Measurements from ENCODE around the gene STX18.

STX18 gene

DNA sequence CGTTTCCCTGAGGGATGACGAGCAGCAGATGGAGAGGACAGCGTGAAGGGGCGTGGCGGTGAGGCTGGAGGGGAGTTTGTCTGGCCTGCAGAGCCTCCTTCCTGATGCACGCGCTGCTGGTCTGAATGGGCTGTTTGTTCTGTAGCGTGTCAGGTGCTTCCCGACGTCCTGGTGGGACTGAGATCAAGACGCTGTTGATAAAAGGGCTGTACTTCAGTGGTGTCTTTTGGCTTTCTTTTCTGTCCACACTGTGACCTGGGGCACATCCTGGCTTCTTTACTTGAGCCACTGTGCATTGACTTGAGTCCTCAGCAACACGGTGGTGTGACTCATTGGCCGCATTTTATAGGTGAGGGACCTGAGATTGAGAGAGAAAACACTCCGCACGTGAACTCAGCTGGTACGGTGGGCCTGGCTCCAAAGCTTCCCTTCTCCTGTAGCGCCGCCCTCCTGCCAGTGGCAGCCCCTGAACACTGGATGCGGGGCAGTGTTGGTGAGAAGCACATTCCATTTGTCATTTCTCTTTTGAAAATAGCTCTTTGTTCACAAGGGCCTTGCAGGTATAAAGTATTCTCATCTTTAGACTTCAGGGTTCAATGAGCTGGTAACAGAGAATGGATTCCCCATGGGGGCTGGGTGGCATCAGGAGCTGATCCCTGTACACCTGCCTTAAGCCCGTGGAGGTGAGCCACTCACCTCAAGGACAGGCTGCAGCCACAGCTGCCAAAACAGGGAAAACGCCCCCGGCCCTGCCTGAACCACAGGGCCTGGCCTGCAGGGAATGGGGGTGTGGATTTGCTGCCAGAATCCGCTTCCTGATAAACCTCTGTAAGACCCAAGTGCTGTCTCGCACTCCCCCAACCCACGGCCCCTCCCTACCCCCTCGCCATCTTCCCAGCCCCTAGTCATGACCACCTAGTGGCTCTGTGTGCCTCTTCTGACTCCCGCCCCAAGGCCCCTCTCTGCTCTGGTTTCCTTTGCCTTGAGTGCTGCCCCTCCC is 125.7 kb downstream of the STX18 start:
- no peak for DNase-seq

DNA sequence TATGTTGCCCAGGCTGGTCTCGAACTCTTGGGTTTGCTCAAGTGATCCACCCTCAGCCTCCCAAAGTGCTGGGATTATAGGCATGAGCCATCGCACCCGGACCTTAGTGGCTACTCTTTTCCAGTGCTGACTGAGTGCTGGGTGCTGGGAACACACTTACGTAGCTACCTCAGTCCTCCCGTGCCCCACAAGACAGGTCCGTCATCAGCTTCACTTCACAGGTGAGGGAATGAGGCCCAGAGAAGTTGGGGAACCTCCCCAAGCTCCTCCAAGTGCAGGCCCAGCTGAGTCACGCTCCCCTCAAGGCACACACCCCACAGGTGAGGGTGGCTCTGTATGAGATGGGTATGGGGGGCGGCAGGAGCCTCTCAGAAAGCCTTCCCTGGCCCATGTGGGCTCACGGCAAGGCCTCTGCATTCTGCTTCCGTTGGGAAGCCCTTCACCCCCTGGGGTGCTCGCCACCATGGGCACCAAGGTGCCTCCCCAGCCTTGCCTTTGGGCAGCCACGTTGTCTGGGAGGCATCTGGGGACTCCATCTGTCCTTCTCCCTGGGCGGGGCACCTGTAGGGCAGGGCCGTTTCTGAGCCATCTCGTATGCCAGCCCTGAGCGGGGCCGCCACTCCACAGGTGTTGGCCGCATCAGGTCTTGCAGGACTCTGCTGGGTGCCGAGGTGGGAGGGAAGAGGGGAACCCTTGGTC is 126.6 kb downstream of the STX18 start:
- no peak for DNase-seq

DNA sequence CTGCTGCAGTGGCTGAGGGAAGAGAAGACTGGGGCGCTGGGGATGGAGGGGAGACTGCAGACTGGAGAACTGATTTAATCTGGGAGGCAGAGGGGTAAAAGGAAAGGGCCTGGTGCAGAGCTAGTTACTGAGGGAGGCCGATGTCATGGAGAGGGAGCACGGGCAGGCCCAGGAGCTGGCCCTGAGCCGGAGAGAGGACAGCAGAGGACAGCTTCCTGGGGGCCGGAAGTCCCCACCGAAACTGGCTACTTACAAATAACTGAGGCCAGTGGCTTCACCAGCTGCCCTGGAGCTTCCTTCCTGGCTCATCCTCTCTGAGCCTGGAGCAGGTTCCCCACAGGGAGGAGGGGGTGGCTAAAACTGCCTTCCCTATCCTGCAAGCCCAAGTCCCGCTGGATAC is 128.0 kb downstream of the STX18 start:
- DNase-seq, result no peak

DNA sequence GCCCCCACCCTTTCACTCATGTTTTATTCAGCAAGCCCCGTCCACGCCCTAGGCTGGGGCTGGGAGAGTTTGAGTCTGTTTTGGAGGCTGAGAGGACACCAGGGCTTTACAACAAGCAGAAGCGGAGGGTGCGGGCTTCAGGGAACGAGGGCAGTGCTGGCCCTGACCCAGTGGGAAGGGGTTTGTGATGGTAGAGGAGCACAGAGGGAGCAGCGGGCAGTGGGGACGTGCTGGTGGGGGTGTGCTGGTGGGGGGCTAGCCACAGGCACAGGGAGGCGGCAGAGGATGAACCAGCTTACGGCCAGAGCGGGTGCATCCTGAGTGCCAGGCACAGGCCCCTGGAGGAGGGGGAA is 128.5 kb downstream of the STX18 start:
- no peak for DNase-seq

DNA sequence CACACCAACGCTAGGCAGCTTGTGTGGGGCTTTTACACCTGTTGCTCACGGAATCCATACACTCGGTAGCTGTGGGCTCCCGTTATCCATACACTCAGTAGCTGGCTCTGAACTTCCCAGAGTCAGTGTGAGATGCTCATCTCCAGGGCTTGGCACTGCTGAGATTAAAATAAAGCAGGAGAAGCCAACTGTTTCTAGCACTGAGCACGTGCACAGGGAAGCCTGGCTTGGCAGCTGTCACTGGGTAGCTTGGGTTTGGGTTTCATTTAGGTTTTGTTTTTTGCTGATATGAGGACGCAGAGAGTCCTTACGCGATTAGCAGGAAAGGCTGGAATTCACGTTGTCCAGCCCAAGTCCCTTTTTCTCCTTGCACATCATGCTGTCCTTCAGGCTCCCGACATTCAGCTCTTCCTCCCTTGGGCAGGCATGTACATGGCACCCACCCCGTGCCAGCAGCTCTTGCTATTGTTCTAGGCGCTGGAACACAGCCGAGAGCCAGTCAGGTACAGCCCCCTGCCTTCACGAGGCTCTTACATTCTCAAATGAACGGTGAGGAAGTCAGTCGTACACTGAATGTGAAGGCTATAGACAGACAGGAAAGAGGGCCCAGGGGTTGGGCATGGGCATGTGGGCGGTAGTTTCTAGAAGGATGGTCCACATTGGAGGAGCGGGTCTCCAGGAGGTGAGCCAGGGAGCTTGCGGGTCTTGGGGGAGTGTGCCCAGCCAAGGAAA is 129.0 kb downstream of the STX18 start:
- no peak for DNase-seq

DNA sequence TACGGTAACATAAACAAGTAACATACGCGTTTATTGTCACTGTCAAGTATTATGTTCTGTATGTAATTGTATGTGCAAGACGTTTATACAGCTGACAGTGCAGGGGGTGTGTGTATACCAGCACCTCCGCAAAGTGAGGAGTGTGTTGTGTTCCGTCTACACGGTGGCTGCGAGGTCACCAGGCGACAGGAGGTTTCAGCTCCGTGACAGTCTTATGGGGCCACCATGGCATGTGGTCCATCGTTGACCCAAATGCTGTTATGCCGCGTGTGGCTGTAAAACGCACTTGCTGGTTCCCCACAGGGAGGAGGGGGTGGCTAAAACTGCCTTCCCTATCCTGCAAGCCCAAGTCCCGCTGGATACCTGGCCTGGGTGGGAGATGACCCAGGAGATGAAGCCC is 129.9 kb downstream of the STX18 start:
- no peak for DNase-seq

DNA sequence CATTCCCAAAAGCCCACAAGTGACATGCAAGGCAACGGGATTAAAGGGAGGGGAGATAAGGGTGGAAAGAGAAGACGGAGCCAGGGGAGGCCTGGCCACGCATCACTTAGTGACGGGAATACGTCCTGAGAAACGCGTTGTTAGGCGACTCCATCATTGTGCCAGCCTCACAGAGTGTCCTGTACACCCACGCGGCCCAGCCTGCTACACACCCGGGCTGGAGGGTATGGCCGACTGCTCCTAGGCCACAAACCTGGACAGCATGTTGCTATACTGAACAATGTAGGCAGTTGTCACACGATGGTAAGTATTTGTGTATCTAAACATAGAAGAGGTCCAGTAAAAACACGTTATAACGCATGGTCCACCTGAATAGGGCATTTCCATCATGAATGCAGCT is 131.6 kb downstream of the STX18 start:
- DNase-seq, result no peak

DNA sequence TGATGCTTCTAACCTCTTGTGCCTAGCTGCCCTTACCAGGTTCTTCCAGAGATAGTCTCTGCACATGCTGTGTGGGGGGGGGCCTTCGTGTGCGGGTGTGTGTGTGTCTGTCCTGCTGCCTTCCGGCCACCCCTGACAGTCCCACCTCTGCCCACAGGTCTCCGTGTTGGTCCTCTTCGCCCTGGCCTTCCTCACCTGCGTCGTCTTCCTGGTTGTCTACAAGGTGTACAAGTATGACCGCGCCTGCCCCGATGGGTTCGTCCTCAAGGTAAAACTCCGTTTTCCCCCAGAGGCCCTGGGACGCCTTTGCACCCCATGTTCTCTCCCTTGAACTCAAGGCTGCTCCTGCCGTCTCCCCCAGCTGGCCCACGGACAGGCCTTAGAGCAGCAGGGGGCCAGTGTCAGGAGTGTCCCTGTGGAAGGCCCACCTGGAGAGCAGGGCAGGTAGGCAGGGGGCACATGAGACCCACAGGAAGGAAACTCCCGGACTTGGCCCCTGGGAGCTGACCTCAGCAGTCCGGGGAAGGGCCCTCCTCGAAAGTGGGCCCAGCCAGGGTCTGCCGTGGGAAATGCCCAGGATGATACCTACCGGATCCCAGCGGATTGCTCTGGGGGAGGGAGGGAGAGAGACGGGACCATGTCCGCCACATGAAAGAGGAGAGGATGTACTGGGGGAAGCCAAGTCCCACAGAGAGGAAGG is 132.3 kb downstream of the STX18 start:
- DNase-seq, result no peak

DNA sequence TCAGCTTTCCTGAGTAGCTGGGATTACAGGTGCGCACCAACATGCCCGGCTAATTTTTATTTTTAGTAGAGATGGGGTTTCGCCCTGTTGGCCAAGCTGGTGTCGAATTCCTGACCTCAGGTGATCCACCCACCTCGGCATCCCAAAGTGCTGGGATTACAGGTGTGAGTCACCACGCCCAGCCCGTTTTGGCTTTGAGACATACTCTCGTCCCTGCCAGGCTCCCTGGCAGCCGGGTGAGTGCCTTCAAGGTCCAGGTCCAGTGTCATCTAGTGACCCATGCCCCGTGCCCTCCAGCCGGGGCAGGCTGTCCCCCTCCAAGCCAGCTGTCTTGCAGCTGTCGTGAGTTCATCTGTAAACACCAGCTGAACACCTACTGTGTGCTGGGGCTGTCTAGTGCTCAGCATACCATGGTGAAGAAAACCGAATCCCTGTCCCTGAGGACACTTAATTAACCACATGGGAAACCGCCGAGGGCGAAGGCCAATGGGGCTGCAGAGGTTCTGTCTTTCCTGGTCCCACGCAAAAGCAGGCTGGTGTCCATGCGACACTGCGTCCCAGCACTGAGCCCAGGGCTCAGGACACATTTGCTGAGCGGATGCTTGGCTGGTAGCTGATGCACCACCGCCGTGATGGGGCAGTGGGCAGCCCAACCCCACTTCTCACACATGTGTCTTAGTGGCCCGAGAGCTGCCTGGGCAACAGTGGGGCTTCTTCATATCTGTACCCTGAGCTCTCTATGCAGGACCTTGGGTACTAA is 133.1 kb downstream of the STX18 start:
- DNase-seq, result no peak

DNA sequence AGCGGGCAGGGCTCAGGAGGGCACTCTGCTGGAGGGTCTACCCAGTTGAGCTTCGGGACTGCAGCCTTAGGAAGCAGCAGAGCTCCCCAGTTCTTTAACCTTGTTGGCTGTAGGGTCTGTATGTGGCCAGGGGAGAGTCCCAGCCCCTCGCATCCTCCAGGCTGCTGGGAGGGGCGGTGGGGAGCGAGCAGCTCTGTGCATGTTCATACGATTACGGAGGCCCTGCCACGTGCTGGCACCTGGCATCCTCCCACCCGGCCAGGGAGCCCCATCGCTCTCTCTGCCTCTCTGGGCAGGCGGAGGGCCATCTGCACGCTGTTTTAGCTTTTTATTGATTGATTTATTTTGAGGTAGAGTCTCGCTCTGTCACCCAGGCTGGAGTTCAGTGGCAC is 133.7 kb downstream of the STX18 start:
- DNase-seq, result no peak

DNA sequence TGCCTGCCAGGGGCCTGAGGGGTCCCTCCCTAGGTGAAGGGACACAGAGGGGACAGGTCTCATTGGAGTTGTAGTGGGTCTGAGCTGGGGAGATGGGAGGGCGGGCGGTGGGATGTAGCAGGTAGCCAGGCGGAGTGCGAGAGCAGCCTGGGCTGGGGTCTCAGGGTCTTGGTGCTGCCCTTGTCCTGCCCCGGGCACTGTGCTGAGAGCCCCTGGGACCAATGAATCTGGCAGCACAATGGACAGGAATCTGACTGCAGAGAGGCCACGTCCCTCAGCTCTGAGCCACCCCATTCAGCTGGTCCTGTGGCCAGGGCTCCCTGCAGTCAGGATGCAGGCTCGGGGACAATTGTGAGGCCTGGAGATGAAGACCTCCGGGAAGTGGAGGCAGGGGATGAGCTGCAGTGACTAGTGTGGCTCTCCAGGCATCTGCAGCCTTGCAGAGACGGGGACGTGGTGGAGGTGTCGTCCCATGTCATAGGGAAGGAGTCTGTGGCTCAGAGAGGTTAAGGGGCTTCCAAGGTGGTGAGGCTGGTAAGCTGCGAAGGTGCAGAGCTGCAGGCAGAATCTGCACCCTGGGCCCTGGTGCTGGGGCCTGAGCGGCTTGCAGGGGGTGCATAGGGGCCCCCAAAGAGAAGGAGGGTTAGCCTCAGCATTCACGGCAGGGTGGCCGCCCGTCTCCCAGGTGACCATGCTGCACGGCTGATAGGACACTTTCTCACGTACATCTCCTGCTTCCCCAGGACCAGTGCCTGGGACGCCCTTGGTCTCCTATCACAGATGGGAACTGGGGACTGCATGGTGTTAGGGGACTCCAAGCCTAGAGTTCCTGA is 134.3 kb downstream of the STX18 start:
- no peak for DNase-seq

DNA sequence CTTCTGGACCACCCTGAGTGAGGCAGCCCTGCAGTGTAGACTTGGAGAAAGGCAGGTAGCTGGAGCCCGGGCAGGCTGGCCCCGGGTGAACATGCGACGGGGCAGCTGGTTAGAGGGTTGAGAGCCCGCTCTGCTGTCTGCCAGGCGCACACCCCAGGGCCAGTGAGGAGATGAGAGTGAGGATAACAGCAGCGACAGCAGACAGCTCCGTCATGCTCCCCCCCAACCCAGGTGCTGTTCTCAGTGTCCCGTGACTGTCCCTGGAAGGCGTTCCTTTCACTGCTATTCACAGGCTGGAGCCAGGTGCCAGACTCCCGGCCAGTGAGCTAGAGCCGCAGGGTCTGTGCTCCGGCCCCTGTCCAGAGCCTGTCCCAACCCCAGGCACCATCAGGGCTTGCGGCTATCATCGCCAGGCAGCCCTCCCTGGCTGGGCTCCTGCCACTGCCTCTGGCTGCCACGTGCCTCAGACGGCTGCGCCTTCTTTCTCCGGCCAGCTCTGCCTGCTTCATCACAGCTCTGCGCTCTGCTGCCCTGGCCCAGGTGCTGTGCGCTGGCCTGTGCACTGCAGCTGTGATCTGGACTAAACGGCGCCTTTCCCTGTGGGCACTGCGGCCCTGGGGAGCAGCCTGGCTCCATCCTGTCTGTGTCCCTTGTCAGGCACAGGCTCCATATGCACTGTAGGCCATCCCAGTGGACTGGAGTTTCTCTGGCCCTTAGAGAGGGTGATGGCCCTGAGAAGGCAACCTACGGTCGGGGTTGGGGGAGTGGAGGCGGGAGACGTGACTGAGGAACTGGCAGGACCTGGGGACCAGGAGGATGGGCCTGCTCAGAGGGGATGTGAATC is 135.2 kb downstream of the STX18 start:
- DNase-seq, result no peak

DNA sequence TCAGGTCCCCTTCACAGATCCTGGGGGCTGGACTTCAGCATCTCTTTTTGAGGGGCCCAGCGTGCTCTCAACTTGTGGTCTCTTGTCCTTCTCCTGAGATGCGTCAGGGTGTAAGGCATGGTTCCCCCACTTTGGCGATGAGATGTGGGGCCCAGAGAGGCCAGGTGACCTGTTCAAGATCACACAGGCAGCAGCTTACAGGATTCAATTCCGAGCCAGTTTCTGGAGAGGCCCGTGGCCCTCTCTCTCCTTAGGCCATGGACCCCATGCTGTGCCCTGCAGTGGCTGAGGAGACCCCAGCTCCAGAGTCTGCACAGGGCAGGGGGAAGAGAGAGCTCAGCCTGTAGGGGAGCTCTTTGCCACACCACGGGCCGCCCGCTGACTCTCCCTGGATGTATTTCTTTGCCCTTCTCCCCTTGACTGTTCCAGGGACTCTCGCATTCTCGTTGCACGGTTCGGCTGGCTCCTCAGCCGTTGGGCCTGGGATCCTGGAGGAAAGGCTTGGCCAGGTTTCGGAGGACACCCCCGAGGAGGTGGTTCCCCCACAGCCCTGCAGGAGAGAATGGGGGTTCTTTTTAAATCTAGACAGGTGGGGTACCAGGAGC is 136.4 kb downstream of the STX18 start:
- no peak for DNase-seq

DNA sequence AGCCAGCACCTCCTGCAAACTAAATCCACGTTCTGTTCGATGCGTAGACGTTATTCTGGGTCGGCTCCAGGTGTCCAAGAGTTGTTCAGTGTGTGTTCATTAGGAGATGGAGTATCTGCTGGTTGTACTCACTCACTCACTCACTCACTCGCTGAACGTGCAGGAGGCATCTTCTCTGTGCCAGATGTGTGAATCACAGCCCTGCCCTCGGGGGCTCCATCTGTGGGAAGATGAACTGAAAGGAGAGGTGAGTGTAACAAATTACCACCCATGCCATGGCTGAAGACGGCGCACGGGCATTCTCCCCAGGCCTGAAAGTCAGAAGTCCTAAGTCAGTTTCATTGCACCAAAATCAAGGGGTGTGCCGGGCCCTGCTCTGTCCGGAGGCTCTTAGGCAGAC is 138.9 kb downstream of the STX18 start:
- DNase-seq, result no peak

DNA sequence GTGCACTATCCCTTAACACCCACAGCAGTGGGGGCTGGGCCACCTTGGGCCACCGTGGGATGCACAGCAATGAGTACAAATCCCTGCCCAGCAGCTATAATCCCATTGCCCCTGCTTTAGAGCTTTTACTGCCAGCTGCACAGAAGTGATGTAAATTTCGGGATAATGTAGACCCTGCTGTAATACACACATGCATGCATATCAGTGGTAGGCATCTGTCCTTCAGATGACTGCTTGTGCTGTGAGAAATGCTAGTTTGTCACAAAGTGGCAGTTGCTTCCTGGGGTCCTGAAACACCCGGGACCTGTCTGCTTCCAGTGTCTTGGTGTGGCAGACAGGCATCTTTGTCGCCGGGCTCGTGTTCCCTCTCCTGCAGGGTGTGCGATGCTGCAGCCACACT is 140.8 kb downstream of the STX18 start:
- DNase-seq, result no peak

DNA sequence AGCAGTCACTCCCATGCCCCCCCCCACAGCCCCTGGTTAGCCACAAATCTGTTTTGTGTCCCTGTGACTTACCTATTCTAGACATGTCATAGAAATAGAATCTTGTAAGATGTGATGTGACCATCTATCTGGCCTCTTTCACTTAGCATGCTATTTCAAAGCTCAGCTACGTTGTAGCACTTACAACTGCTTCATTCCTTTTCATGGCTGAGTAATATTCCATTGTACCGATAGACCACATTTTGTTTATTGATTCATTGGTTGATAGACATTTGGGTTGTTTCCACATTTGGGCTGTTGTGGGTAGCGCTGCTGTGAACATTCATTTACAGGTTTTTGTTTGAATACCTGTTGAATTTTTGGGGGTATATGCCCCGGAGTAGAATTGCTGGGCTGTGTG is 143.4 kb downstream of the STX18 start:
- no peak for DNase-seq

DNA sequence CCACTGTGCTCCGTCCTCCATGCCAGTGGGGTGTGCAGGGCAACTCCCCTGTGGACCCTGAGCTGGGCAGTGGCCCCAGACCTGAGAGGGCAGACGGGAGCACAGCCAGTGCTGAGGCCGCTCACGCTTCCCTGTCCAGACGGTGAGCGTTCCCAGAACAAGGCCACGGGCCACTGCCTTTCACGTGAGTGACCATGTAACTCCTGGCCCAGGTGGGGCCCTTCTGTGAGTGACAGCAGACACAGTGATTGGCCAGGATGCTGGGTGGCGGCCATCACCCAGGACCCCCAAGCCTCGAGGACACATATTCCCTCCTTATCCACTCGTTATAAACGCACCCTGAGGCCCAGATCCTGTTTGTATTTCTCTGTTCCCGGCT is 144.4 kb downstream of the STX18 start:
- no peak for DNase-seq

DNA sequence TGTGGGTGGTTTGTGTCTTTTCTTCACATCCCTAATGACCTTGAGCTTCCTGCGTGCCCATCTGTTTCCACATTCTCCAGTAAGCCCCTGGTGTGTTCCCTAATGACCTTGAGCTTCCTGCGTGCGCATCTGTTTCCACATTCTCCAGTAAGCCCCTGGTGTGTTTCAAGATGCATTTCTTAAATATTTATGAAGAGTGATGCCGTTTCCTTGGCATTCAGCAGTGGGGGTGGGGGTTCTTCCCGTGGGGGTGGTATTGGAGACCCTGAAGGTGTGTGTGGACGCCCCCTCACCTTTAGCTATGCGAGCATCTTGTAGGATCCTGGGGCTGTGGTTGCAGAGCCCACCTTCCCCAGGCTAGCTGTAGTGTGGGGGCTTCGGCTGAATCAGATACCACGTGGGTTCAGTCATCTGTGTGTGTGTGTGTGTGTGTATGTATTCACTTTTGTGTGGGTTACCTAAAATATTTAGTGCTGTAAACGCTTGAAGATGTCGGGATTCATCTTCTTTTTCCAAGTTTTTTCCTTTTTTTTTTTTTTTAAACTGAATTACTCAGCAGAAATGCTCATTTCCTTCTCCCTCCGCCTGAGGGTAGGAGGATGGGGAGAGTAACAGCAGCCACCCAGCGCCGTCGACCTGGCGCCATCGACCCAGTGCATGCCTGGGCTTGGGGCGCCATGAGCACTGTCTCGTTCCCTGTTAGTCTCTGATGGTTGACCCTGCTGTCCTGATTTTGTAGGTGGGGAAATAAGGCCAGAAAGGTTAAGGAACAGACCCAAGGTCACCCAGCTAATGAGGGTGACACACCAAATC is 145.0 kb downstream of the STX18 start:
- DNase-seq, result no peak

Data from OCI-M1 (cell line).